ENCODE data around the gene TNFAIP8. TPM values are rescaled to one million over a fixed set of nuclear protein-coding genes. Genes with fewer than 3 reads are reported as not detected.

The TNFAIP8 gene
- total and polyA plus RNA-seq, 2 of the 13 experiments (the other 11 are each of a cell fraction or from before 2014, with no cell fraction given) = 6.4 to 11.2 TPM

DNA sequence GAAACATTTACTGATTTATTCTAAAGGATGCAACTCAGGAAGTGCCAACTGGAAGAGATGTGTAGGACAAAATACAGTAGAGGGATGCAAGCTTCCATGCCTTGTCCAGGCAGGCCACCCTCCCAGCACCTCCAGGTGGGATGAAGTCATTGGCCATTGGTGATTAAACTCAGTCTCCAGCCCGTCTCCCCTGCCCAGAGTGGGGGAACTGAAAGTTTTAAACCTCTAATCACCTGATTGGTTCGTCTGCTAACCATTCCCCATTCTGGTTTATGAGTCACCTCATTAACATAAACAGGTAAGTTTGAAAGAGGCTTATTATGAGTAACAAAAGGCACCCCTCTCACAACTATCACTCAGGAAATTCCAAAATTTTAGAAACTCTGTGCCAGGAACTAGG is 8.1 kb downstream of the TNFAIP8 start:
- WGBS (ENCODE audit: low lambda C conversion rate) = 91% methylated on average over 2 of the region's 2 CpGs
- Histone ChIP-seq H3K79me2 (ENCODE audit: insufficient read depth, low read length) (no peaks in the 10 kb centered on the region), H3K27me3 (ENCODE audit: control insufficient read depth in 1 of 2, insufficient read depth in 2 of 2, low read length in 2 of 2) (no peaks in the 10 kb centered on the region), H4K20me1 (ENCODE audit: insufficient read depth, low read length) (no peaks in the 10 kb centered on the region), H3K9ac (ENCODE audit: insufficient read depth, low read depth, low read length) (no peak overlapping the region), H3K4me2 (ENCODE audit: low read depth, low read length) (no peak overlapping the region), H3K36me3 (replicated peaks in 1 of 2; ENCODE audit: control insufficient read depth in 1 of 2, insufficient read depth in 2 of 2, low read length in 2 of 2) (no peaks in the 10 kb centered on the region), H3K4me1 (ENCODE audit: insufficient read depth, low read length) (peaks cover 12% of the 10 kb centered on the region), H3K27ac (ENCODE audit: extremely low read length, insufficient read depth, low read length) (no peak overlapping the region), H3K9me3 (ENCODE audit: low read length) (no peaks in the 10 kb centered on the region), H3K4me3 (replicated peaks in 1 of 3; ENCODE audit: insufficient read depth in 1 of 3, low read depth in 2 of 3, low read length in 3 of 3) (no peak overlapping the region), H2AFZ (ENCODE audit: low read length) (no peak overlapping the region)
- DNase-seq (ENCODE audit: low spot score) (no peak), ATAC-seq (no peak), FAIRE-seq (no peak)
- in situ Hi-C loops (cut with HindIII; ENCODE audit: extremely low pct_ligation_motif_present, low pct_unique_long_range_greater_than_20kb) (no loop called here), intact Hi-C loops (cut with micrococcal nuclease; ENCODE audit: unreplicated experiment) (no loop called here)
- CTCF ChIA-PET (ENCODE audit: low intra/inter-chr PET ratio, low total read pairs) = no interaction called here
- TF ChIP-seq, protein P1, sequence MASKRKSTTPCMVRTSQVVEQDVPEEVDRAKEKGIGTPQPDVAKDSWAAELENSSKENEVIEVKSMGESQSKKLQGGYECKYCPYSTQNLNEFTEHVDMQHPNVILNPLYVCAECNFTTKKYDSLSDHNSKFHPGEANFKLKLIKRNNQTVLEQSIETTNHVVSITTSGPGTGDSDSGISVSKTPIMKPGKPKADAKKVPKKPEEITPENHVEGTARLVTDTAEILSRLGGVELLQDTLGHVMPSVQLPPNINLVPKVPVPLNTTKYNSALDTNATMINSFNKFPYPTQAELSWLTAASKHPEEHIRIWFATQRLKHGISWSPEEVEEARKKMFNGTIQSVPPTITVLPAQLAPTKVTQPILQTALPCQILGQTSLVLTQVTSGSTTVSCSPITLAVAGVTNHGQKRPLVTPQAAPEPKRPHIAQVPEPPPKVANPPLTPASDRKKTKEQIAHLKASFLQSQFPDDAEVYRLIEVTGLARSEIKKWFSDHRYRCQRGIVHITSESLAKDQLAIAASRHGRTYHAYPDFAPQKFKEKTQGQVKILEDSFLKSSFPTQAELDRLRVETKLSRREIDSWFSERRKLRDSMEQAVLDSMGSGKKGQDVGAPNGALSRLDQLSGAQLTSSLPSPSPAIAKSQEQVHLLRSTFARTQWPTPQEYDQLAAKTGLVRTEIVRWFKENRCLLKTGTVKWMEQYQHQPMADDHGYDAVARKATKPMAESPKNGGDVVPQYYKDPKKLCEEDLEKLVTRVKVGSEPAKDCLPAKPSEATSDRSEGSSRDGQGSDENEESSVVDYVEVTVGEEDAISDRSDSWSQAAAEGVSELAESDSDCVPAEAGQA (IDR thresholded peaks at IDR 0.05; ENCODE audit: low read depth) = no peak
- TF ChIP-seq, protein P1 (CRISPR knock-in tag; IDR thresholded peaks at IDR 0.05; ENCODE audit: borderline replicate concordance) = no peak
- no peak for TF ChIP-seq BRCA1 (CRISPR knock-in tag; IDR thresholded peaks at IDR 0.05)
- POLR2A ChIA-PET = no interaction called here
- BruUV-seq (replicated peaks) = no TSS peak

Measured in HepG2 (cell line).